H9 (cell line): Measurements from ENCODE around the gene SCFD2. TPM values are rescaled to one million over a fixed set of nuclear protein-coding genes. Genes with fewer than 3 reads are reported as not detected.

Experiments used
- DNase-seq: peaks from one replicate; pipeline ENCODE4 v3.0.0-alpha.2; 2017
- H2AFZ ChIP-seq: one replicate; pipeline ENCODE4 v1.6.1; 2013; ENCODE audit warnings: mild to moderate bottlenecking, low read length, control low read depth, moderate library complexity
- H2AK5ac ChIP-seq: 2 replicates; pipeline ENCODE4 v1.6.1; 2013; ENCODE audit warnings: low read length, control low read depth, mixed read lengths; ENCODE audit not compliant: insufficient read length
- H2BK120ac ChIP-seq: one replicate; pipeline ENCODE4 v1.6.1; 2013; ENCODE audit warnings: low read depth, mild to moderate bottlenecking, low read length, control low read depth, inconsistent platforms; ENCODE audit not compliant: poor library complexity, severe bottlenecking
- H2BK12ac ChIP-seq: 2 replicates; pipeline ENCODE4 v1.6.1; 2013; ENCODE audit warnings: low read length, control low read depth, mixed read lengths, low read depth; ENCODE audit not compliant: insufficient read length
- H2BK15ac ChIP-seq: 2 replicates; pipeline ENCODE4 v1.6.1; 2013; ENCODE audit warnings: low read depth, low read length, control low read depth
- H2BK20ac ChIP-seq: one replicate; pipeline ENCODE4 v1.6.1; 2013; ENCODE audit warnings: low read depth, mild to moderate bottlenecking, low read length, control low read depth, inconsistent platforms; ENCODE audit not compliant: poor library complexity, severe bottlenecking
- H2BK5ac ChIP-seq: 2 replicates; pipeline ENCODE4 v1.6.1; 2013; ENCODE audit warnings: low read length, control low read depth, mixed read lengths; ENCODE audit not compliant: insufficient read length
- H3K14ac ChIP-seq: 2 replicates; pipeline ENCODE4 v1.6.1; 2013; ENCODE audit warnings: low read length, control low read depth; ENCODE audit not compliant: insufficient read depth
- H3K18ac ChIP-seq: 2 replicates; pipeline ENCODE4 v1.6.1; 2013; ENCODE audit warnings: low read depth, mild to moderate bottlenecking, mixed read lengths, low read length, control low read depth; ENCODE audit not compliant: insufficient read length
- H3K23ac ChIP-seq: 2 replicates; pipeline ENCODE4 v1.6.1; 2013; ENCODE audit warnings: low read length, control low read depth, mixed read lengths, low read depth; ENCODE audit not compliant: insufficient read length
- H3K23me2 ChIP-seq: 2 replicates; pipeline ENCODE4 v1.6.1; 2013; ENCODE audit warnings: low read depth, mild to moderate bottlenecking, mixed read lengths, low read length, control low read depth; ENCODE audit not compliant: insufficient read length, poor library complexity, severe bottlenecking
- H3K27ac ChIP-seq: 2 replicates; pipeline ENCODE4 v1.5.1; 2013; ENCODE audit warnings: low read length, control low read depth, mixed read lengths, low read depth; ENCODE audit not compliant: insufficient read length
- H3K27me3 ChIP-seq: 2 replicates; pipeline ENCODE4 v1.6.1; 2013; ENCODE audit warnings: low read length, control low read depth, inconsistent platforms; ENCODE audit not compliant: insufficient read depth
- H3K4ac ChIP-seq: 2 replicates; pipeline ENCODE4 v1.6.1; 2013; ENCODE audit warnings: low read depth, mild to moderate bottlenecking, control low read depth, inconsistent platforms, low read length, moderate library complexity
- H3K4me1 ChIP-seq: 2 replicates; pipeline ENCODE4 v1.6.1; 2013; ENCODE audit warnings: low read length, control low read depth, inconsistent platforms; ENCODE audit not compliant: insufficient read depth
- H3K4me2 ChIP-seq: 2 replicates; pipeline ENCODE4 v1.6.1; 2013; ENCODE audit warnings: low read length, control low read depth, mixed read lengths; ENCODE audit not compliant: insufficient read length, insufficient read depth
- H3K56ac ChIP-seq: 2 replicates; pipeline ENCODE4 v1.6.1; 2013; ENCODE audit warnings: low read depth, mild to moderate bottlenecking, mixed read lengths, low read length, control low read depth; ENCODE audit not compliant: insufficient read length
- H3K79me1 ChIP-seq: 2 replicates; pipeline ENCODE4 v1.6.1; 2013; ENCODE audit warnings: low read depth, mild to moderate bottlenecking, moderate library complexity, low read length, control low read depth, inconsistent platforms; ENCODE audit not compliant: insufficient read depth, poor library complexity, severe bottlenecking
- H3K79me2 ChIP-seq: 2 replicates; pipeline ENCODE4 v1.6.1; 2013; ENCODE audit warnings: low read length, control low read depth, inconsistent platforms; ENCODE audit not compliant: insufficient read depth
- H3K9ac ChIP-seq: 2 replicates; pipeline ENCODE4 v1.6.1; 2013; ENCODE audit warnings: low read length, control low read depth, mixed read lengths; ENCODE audit not compliant: insufficient read length; ENCODE audit errors: extremely low read depth
- H3K9me3 ChIP-seq: one replicate; pipeline ENCODE4 v1.6.1; 2013; ENCODE audit warnings: low read depth, low read length, inconsistent platforms; ENCODE audit not compliant: control insufficient read depth
- H3T11ph ChIP-seq: one replicate; pipeline ENCODE4 v1.6.1; 2013; ENCODE audit warnings: mild to moderate bottlenecking, low read length, control low read depth, inconsistent platforms
- H4K20me1 ChIP-seq: one replicate; pipeline ENCODE4 v1.6.1; 2013; ENCODE audit not compliant: control insufficient read depth, insufficient read length, insufficient read depth
- H4K5ac ChIP-seq: 2 replicates; pipeline ENCODE4 v1.6.1; 2013; ENCODE audit warnings: low read depth, mild to moderate bottlenecking, mixed read lengths, low read length, control low read depth; ENCODE audit not compliant: insufficient read length
- H4K8ac ChIP-seq: replicated peaks from 2 replicates; pipeline ENCODE4 v1.6.1; 2013; ENCODE audit warnings: low read length, control low read depth, mixed read lengths, low read depth; ENCODE audit not compliant: insufficient read length
- H4K91ac ChIP-seq: 2 replicates; pipeline ENCODE4 v1.6.1; 2013; ENCODE audit warnings: low read depth, mild to moderate bottlenecking, moderate library complexity, mixed read lengths, low read length, control low read depth; ENCODE audit not compliant: insufficient read length
- H3K27ac Mint-ChIP-seq, 3 experiments: 2 replicates in 2 of 3; 3 replicates in 1 of 3; pipeline ENCODE4 v1.8.0; 2020 to 2021; ENCODE audit warnings: mixed read lengths in 3 of 3, mild to moderate bottlenecking in 1 of 3, moderate library complexity in 1 of 3
- H3K27me3 Mint-ChIP-seq: 2 replicates; pipeline ENCODE4 v1.8.0; 2021; ENCODE audit warnings: low read depth, mild to moderate bottlenecking, moderate library complexity, mixed read lengths
- H3K36me3 Mint-ChIP-seq, 3 experiments: 2 replicates in 2 of 3; 3 replicates in 1 of 3; pipeline ENCODE4 v1.8.0; 2020 to 2021; ENCODE audit warnings: low read depth in 3 of 3, mixed read lengths in 3 of 3; ENCODE audit not compliant: insufficient read depth in 1 of 3
- H3K4me1 Mint-ChIP-seq, 2 experiments: 2 replicates each; pipeline ENCODE4 v1.8.0; 2020; ENCODE audit warnings: mixed read lengths in 2 of 2
- H3K4me3 Mint-ChIP-seq, 2 experiments: 2 replicates in 1 of 2; 3 replicates in 1 of 2; pipeline ENCODE4 v1.8.0; 2020 to 2021; ENCODE audit warnings: mild to moderate bottlenecking in 2 of 2, mixed read lengths in 2 of 2, moderate library complexity in 1 of 2
- H3K9me3 Mint-ChIP-seq, 2 experiments: 2 replicates in 1 of 2; 3 replicates in 1 of 2; pipeline ENCODE4 v1.8.0; 2020; ENCODE audit warnings: mild to moderate bottlenecking in 2 of 2, mixed read lengths in 2 of 2, moderate library complexity in 1 of 2
- WGBS: extraction: QIAGEN DNeasy Blood & Tissue Kit; methylation state at CpG from one replicate; pipeline ENCODE4 v1.1.7; 2013; ENCODE audit warnings: missing lambda C conversion rate, low lambda C conversion rate, mixed read lengths; ENCODE audit not compliant: insufficient read length; ENCODE audit errors: extremely low coverage; 5-methylcytosine and 5-hydroxymethylcytosine counted together
- total RNA-seq: library from RNA; stranded (reverse); gene quantifications from 2 replicates; pipeline ENCODE4 v1.2.1, GENCODE V29; 2021
- TF ChIP-seq, protein P1 (sequence below): fragments of 200-600 bp; sonication (generic); conservative IDR thresholded peaks from 3 replicates; pipeline ENCODE4 v1.8.0; 2021; ENCODE audit warnings: antibody characterized with exemption, mild to moderate bottlenecking

SCFD2 gene
- total RNA-seq, 1 experiment from 2014 or later, result 10.1 TPM

DNA sequence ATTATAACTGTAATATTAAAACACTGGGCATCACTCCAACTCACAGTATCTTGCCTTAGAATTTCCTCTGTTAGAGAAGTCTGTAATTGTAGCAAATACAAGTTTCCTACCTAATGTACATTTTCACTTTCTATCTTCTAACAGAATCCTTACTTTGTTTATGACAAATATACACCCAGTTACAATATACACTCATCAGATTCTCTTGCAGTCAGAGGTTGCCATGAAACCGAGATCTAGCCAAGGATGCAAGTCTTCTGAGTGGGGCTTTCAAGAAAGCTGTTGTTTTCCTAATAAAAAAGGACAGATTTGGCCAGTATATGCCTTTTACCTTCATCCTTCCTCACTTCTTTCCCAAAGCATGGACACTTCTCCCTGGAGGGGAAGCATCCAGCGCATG is 228.9 kb downstream of the SCFD2 start:
- no peaks in the 10 kb centered on the region for H3K27me3 ChIP-seq
- H3K23me2 ChIP-seq, result no peaks in the 10 kb centered on the region
- no peak overlapping the region for H2BK120ac ChIP-seq
- no peak overlapping the region for H4K91ac ChIP-seq
- peaks cover 4 to 10% (median 5%) of the 10 kb centered on the region in 3 experiments; a peak in 5 of 7 replicates for H3K36me3 Mint-ChIP-seq
- peaks cover 14 to 16% of the 10 kb centered on the region in 2 experiments; a peak in 4 of 5 replicates for H3K9me3 Mint-ChIP-seq
- no peak overlapping the region for H2BK15ac ChIP-seq
- no peaks in the 10 kb centered on the region for H3K9me3 ChIP-seq
- H2BK12ac ChIP-seq, result no peak overlapping the region
- H4K20me1 ChIP-seq, result no peaks in the 10 kb centered on the region
- H3K79me1 ChIP-seq, result no peaks in the 10 kb centered on the region
- TF ChIP-seq, protein P1, sequence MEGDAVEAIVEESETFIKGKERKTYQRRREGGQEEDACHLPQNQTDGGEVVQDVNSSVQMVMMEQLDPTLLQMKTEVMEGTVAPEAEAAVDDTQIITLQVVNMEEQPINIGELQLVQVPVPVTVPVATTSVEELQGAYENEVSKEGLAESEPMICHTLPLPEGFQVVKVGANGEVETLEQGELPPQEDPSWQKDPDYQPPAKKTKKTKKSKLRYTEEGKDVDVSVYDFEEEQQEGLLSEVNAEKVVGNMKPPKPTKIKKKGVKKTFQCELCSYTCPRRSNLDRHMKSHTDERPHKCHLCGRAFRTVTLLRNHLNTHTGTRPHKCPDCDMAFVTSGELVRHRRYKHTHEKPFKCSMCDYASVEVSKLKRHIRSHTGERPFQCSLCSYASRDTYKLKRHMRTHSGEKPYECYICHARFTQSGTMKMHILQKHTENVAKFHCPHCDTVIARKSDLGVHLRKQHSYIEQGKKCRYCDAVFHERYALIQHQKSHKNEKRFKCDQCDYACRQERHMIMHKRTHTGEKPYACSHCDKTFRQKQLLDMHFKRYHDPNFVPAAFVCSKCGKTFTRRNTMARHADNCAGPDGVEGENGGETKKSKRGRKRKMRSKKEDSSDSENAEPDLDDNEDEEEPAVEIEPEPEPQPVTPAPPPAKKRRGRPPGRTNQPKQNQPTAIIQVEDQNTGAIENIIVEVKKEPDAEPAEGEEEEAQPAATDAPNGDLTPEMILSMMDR, result no peak
- H2AFZ ChIP-seq, result no peak overlapping the region
- no peak overlapping the region for H3T11ph ChIP-seq
- H3K23ac ChIP-seq, result no peak overlapping the region
- no peak overlapping the region for H3K4me3 Mint-ChIP-seq
- no peak overlapping the region for H3K18ac ChIP-seq
- H3K27ac ChIP-seq, result no peak overlapping the region
- no peak overlapping the region for H3K4me2 ChIP-seq
- H3K9ac ChIP-seq, result no peak overlapping the region
- no CpG with 5 or more reads among the region's 2 CpGs for WGBS
- no peak overlapping the region for H4K5ac ChIP-seq
- no peak overlapping the region for H3K4ac ChIP-seq
- no peak overlapping the region for H2BK20ac ChIP-seq
- H3K27ac Mint-ChIP-seq, result no peak overlapping the region
- no peaks in the 10 kb centered on the region for H3K4me1 ChIP-seq
- H2BK5ac ChIP-seq, result no peak overlapping the region
- DNase-seq, result no peak
- H2AK5ac ChIP-seq, result no peak overlapping the region
- H3K56ac ChIP-seq, result no peak overlapping the region
- H3K79me2 ChIP-seq, result no peaks in the 10 kb centered on the region
- no peaks in the 10 kb centered on the region; the same call in 1 of the 2 replicates for H3K27me3 Mint-ChIP-seq
- no peaks in the 10 kb centered on the region for H3K4me1 Mint-ChIP-seq
- no peak overlapping the region for H3K14ac ChIP-seq
- no peak overlapping the region for H4K8ac ChIP-seq
